ENCODE results near the gene EXTL1.

- TF ChIP-seq POLR2A (IDR thresholded peaks at IDR 0.05; ENCODE audit: low read depth): no peak
- TF ChIP-seq, protein P1, sequence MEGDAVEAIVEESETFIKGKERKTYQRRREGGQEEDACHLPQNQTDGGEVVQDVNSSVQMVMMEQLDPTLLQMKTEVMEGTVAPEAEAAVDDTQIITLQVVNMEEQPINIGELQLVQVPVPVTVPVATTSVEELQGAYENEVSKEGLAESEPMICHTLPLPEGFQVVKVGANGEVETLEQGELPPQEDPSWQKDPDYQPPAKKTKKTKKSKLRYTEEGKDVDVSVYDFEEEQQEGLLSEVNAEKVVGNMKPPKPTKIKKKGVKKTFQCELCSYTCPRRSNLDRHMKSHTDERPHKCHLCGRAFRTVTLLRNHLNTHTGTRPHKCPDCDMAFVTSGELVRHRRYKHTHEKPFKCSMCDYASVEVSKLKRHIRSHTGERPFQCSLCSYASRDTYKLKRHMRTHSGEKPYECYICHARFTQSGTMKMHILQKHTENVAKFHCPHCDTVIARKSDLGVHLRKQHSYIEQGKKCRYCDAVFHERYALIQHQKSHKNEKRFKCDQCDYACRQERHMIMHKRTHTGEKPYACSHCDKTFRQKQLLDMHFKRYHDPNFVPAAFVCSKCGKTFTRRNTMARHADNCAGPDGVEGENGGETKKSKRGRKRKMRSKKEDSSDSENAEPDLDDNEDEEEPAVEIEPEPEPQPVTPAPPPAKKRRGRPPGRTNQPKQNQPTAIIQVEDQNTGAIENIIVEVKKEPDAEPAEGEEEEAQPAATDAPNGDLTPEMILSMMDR (IDR thresholded peaks at IDR 0.05): no peak
- no peak for TF ChIP-seq POLR2AphosphoS5 (IDR thresholded peaks at IDR 0.05)
- no peak for TF ChIP-seq EP300 (IDR thresholded peaks at IDR 0.05)
These were observed 10.1 kb downstream of the EXTL1 start for GRCh38 chr1:26031611-26032220.

Data from esophagus muscularis mucosa (tissue), 4 donors.